ENCODE results near the gene EPHA2. TPM values are rescaled to one million over a fixed set of nuclear protein-coding genes. Genes with fewer than 3 reads are reported as not detected.
"Not testable (repeated sequence)": the region's sequence is repeated elsewhere in the genome, so short reads cannot be mapped to it uniquely, and the experiment has no call there.

The EPHA2 gene
- total RNA-seq, 2 experiments from 2014 or later: not detected

DNA sequence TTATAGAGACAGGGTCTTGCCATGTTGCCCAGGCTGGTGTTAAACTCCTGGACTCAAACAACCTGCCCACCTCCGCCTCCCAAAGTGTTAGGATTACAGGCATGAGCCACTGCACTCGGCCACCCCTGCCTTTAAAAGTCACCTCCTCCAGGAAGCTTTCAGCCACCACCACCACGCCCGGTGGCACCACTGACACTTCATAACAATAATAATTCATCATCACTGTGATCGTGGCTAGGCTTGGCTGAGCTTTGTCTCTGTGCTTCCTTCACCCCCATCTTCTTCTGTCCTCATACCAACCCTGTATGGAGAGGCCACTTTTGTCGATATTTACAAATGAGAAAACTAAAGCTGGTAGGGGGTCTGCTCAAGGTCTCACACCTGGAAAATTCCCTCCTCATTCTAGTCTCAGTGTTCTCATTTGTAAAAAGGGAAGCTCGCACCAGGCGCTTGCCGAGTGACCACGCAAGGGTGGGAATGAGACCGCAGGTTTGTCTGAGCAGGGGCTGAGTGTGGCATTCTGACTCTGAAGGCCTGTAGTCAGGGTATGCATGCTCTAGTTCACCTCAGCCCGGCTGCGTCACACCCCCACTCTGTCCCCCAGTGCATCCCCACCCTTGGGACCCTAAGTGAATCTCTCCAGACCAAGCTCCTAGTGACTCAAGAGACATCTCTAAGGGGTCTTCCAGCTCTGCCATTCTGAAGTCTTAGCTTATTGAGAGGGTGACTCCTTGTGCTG lies 12.9 kb upstream of the EPHA2 start:
- CTCF ChIA-PET: interaction anchor here (1.0 to 2.4 kb wide), 4 partner anchors 18 to 90 kb away, joined by 3 to 6 read pairs (median 6); no protein-coding TSS in a partner anchor
- H3K27me3 Mint-ChIP-seq: peaks cover 26% of the 10 kb centered on the region
- H3K27ac Mint-ChIP-seq: no peak overlapping the region
- no peaks in the 10 kb centered on the region for H3K36me3 Mint-ChIP-seq
- no peaks in the 10 kb centered on the region for H3K9me3 Mint-ChIP-seq (ENCODE audit: low read depth)
- ATAC-seq (peak; percentile 47), DNase-seq (peak; percentile 60)
- H3K4me3 Mint-ChIP-seq: peak overlapping the region; percentile 6
- H3K4me1 Mint-ChIP-seq: peaks cover 8% of the 10 kb centered on the region

DNA sequence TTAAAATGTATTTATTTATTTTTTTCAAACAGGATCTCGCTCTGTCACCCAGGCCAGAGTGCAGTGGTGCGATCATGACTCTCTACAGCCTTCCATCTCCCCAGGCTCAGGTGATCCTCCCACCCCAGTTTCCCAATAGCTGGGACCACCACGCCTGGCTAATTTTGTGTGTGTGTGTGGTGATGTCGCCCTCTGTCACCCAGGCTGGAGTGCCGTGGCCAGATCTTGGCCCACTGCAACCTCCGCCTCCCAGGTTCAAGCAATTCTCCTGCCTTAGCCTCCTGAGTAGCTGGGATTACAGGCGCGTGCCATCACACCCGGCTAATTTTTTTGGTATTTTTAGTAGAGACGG lies 12.3 kb upstream of the EPHA2 start:
- peaks cover 26% of the 10 kb centered on the region for H3K27me3 Mint-ChIP-seq
- DNase-seq; H3K36me3 Mint-ChIP-seq; H3K9me3 Mint-ChIP-seq (ENCODE audit: low read depth); H3K27ac Mint-ChIP-seq; ATAC-seq: not testable (repeated sequence)
- H3K4me3 Mint-ChIP-seq: peak overlapping the region; percentile 14
- H3K4me1 Mint-ChIP-seq: peaks cover 11% of the 10 kb centered on the region
- CTCF ChIA-PET: interaction anchor here (1.2 to 2.4 kb wide), 2 partner anchors 20 to 89 kb away, joined by 5 to 6 read pairs; no protein-coding TSS in a partner anchor

DNA sequence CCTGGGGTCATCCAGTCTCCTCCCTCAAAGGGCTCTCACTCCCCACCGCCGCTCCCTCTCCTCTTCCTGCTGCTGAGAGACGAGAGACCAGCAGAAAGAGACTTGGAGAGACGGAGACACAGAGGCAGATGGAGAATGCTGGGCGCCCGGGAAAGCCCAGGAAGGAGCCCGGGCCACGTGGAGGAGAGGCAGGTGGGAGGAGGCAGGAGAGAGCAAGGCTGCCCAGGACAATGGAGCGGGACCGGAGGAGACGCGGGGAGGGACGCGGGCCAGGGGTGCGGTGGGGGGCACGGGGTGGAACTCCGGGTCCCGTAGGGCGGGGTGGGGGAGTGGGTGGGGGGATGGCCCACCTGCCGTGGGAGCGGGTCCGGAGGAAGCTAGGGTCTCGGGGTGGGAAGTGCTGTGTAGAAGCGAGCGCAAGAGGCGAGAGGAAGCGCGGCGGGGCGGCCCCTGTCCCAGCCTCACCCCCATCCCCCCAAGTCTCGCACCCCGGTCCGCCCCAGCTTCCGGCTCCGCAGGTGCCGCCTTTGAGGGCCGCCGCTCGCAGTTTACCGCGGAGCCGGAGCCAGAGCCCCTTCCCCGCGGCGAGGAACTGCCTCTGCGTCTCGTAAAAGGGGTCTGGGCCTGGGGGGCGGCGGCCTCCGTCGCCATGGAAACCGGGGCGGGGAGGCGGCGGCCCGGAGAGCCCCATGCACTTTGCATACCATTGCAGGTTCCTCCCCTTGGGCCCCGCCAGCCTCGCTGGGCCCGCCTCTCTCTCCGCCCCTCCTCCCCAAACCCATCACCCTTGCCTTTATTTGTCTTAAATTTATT lies 11.7 kb upstream of the EPHA2 start:
- Mint-ChIP-seq H3K4me3 (no peak overlapping the region), H3K36me3 (no peaks in the 10 kb centered on the region), H3K9me3 (ENCODE audit: low read depth) (no peaks in the 10 kb centered on the region), H3K4me1 (peaks cover 16% of the 10 kb centered on the region), H3K27me3 (peaks cover 26% of the 10 kb centered on the region), H3K27ac (no peak overlapping the region)
- CTCF ChIA-PET: interaction anchor here (2.4 kb wide), 1 partner anchor 89 kb away, joined by 6 read pairs; no protein-coding TSS in a partner anchor
- DNase-seq (peak; percentile 52), ATAC-seq (peak; percentile 80)

DNA sequence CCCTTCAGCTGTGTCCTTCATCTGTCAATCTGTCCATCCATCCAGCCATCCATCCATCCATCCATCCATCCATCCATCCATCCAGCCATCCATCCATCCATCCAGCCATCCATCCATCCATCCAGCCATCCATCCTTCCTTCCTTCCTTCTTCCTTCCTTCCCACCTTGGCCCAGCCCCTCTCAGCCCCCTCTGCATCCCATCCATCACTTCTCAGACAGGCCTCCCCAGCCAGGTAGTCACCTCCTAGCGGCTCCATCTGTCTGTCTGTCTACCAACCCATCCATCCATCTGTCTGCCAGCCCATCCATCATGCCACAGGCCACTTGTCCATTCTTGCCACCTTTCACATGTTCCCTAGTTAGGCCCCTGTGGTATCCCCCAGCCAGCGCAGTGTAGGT lies 10.2 kb upstream of the EPHA2 start:
- H3K4me1 Mint-ChIP-seq: peaks cover 22% of the 10 kb centered on the region
- H3K27ac Mint-ChIP-seq: no peak overlapping the region
- peaks cover 35% of the 10 kb centered on the region for H3K27me3 Mint-ChIP-seq
- H3K9me3 Mint-ChIP-seq (ENCODE audit: low read depth): no peaks in the 10 kb centered on the region
- no peaks in the 10 kb centered on the region for H3K36me3 Mint-ChIP-seq
- H3K4me3 Mint-ChIP-seq: no peak overlapping the region
- no peak for ATAC-seq
- CTCF ChIA-PET: no interaction called here
- no peak for DNase-seq

DNA sequence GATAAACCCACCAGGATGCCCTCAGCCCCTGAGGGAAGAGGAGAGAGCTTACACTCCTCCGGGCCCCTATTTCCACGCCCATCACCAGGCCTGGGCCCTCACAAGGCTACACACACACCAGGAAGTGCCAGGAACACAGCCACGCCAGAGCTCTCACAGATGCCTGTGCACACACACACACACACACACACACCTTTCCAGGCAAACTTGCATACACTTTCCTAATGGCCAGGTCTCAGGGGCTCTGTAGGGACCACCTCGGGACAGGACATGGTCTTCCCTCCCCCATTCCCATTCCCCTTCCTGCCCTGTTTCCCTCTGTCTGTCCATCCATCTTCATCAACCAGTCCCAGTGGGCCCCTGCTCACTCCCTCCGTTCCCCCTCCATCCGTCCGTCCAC lies 9.7 kb upstream of the EPHA2 start:
- CTCF ChIA-PET: interaction anchor here (1.1 kb wide), 1 partner anchor 57 kb away, joined by 3 read pairs; no protein-coding TSS in a partner anchor
- no peak for DNase-seq
- peaks cover 35% of the 10 kb centered on the region for H3K27me3 Mint-ChIP-seq
- H3K27ac Mint-ChIP-seq: no peak overlapping the region
- H3K36me3 Mint-ChIP-seq: no peaks in the 10 kb centered on the region
- peaks cover 22% of the 10 kb centered on the region for H3K4me1 Mint-ChIP-seq
- no peaks in the 10 kb centered on the region for H3K9me3 Mint-ChIP-seq (ENCODE audit: low read depth)
- ATAC-seq: no peak
- no peak overlapping the region for H3K4me3 Mint-ChIP-seq

DNA sequence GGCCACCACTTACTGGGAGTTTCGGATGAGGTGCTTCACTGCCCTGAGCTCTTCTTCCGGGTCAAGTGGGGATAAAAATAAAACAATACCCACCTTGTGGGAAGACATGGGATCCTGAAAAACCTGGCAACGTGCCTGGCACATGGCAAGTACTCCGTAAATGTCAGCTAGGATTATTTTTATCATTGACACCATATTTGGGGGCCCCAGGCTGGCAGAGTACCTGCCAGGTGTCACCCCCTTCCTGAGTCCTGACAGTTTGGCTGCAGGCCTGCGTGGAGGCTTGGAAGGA lies 9.2 kb upstream of the EPHA2 start:
- H3K27ac Mint-ChIP-seq: no peak overlapping the region
- H3K9me3 Mint-ChIP-seq (ENCODE audit: low read depth): no peaks in the 10 kb centered on the region
- H3K4me1 Mint-ChIP-seq: peaks cover 22% of the 10 kb centered on the region
- no peaks in the 10 kb centered on the region for H3K36me3 Mint-ChIP-seq
- H3K27me3 Mint-ChIP-seq: peaks cover 31% of the 10 kb centered on the region
- ATAC-seq (no peak), DNase-seq (no peak)
- H3K4me3 Mint-ChIP-seq: no peak overlapping the region
- CTCF ChIA-PET: interaction anchor here (1.1 kb wide), 1 partner anchor 57 kb away, joined by 3 read pairs; no protein-coding TSS in a partner anchor

DNA sequence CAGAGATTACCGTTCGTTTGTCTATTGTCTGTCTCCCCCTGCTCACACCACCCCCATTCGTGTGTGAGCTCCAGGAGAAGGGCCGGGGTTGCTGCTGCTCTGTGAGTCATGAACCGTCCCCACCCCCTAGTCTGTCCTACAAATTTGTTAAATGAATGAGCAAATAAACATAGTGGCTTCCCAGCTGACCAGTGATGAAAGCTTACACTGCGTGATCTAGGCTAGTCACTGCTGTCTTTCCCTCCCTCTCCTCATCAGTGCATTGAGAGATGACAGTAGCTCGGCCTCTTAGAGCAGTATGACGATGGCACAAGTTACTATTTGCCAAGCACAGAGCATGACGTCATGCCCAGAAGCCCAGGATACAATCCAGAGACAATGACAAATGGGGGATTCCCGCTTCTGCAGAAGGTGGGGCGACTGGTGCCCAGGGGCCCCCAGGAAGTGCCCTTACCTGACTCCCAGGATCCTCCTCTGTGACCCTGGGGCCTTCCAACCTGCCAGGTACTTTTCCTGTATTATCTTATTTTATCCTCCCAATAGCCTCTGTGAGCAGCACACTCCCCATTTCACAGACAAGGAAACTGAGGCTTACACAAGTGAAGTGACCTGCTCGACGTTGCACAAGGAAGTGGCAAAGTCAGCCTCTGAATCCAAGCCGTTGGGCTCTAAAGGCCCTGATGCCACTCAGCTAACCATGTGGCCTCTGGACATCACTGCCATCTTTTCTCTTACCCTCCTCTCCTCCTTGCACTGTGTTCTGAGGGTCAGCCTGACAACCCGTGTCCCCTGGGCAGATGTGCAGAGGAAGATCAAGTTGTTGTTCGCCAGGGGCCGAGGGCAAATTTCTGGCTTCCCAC lies 8.6 kb upstream of the EPHA2 start:
- H3K9me3 Mint-ChIP-seq (ENCODE audit: low read depth): no peaks in the 10 kb centered on the region
- CTCF ChIA-PET: interaction anchor here (0.6 to 2.0 kb wide), 4 partner anchors 10 to 86 kb away, joined by 3 to 4 read pairs (median 3); no protein-coding TSS in a partner anchor
- ATAC-seq: no peak
- peaks cover 22% of the 10 kb centered on the region for H3K4me1 Mint-ChIP-seq
- H3K4me3 Mint-ChIP-seq: no peak overlapping the region
- H3K27ac Mint-ChIP-seq: no peak overlapping the region
- peaks cover 27% of the 10 kb centered on the region for H3K27me3 Mint-ChIP-seq
- H3K36me3 Mint-ChIP-seq: no peaks in the 10 kb centered on the region
- no peak for DNase-seq

DNA sequence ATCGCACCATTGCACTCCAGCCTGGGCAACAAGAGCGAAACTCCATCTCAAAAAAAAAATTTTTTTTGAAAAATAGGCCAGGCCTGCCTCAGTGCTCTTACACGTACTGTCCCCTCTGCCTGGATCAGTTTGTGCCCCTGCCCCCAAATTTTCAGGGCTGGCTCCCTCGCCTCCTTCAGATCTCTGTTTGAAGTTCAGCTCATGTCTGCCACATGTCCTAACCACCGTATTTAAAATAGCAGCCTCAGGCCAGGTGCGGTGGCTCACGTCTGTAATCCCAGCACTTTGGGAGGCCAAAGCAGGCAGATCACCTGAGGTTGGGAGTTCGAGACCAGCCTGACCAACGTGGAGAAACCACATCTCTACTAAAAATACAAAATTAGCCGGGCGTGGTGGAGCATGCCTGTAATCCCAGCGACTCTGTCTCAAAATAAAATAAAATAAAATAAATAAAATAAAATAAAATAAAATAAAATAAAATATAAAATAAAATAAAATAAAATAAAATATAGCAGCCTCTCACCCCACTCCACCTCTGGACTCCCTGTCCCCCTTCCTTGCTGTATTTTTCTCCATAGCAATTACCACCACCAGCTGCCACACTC lies 7.8 kb upstream of the EPHA2 start:
- H3K4me3 Mint-ChIP-seq; H3K36me3 Mint-ChIP-seq; H3K27ac Mint-ChIP-seq; ATAC-seq; DNase-seq; H3K9me3 Mint-ChIP-seq (ENCODE audit: low read depth): not testable (repeated sequence)
- peaks cover 22% of the 10 kb centered on the region for H3K4me1 Mint-ChIP-seq
- H3K27me3 Mint-ChIP-seq: peaks cover 21% of the 10 kb centered on the region
- CTCF ChIA-PET: interaction anchor here (0.6 to 3.1 kb wide), 6 partner anchors 9 to 85 kb away, joined by 3 to 13 read pairs (median 4); no protein-coding TSS in a partner anchor

DNA sequence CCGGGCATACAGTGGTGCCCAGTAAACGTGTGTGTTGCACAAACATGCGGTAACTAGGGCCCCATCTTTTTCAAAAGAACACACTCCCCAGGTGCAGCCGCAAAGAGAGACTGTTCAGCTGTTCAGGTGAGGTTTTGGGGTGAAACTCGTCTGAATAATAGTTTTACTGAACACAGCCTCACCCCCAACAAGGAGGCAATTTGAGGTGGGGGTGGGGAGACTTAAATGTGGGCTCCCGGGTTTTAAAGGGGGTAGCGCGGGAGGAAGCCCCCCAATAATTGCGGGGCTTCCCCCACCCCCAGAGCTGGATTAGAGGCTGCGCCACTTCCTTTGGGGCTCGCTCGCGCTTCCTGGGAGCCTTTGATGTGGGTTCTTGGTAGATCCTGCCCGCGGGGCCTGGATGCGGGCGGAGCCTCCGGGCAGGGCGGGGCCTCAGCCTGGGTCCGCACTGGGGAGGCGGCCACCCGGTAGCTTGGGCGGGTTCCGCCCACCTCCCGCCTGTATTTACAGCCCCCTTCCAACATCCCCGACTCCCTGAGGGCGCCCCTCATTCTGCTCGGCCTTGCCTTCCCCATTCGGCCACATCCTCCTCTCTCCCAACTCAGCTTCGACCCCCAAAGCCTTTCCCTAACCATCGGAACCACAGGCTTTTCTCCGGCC lies 6.4 kb upstream of the EPHA2 start:
- Mint-ChIP-seq H3K27me3 (peaks cover 19% of the 10 kb centered on the region), H3K4me3 (no peak overlapping the region), H3K27ac (no peak overlapping the region), H3K4me1 (peaks cover 27% of the 10 kb centered on the region), H3K9me3 (ENCODE audit: low read depth) (no peaks in the 10 kb centered on the region), H3K36me3 (no peaks in the 10 kb centered on the region)
- DNase-seq: peak; percentile 56
- peak; percentile 87 for ATAC-seq
- CTCF ChIA-PET: interaction anchor here (0.8 to 3.1 kb wide), 5 partner anchors 17 to 84 kb away, joined by 3 to 13 read pairs (median 5); no protein-coding TSS in a partner anchor

DNA sequence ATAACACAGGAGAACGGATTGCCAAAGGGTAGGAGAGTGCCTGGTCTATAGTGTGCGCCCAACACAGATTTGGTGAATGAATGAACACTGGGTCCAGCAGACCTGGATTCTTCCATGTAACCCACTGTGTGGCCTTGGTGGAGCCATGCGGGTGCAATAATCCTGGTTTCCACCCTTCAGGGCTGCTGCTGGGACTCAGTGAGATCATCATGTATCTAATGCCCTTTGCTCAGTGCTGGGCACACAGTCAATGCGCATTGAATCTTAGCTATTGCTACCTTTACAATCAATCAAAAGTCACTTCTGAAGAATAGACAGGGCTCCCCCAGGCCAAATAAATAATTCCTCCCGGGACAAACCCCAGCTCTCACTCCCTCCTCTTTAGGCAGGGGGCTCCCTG lies 5.8 kb upstream of the EPHA2 start:
- CTCF ChIA-PET: interaction anchor here (1.9 to 3.1 kb wide), 3 partner anchors 26 to 83 kb away, joined by 5 to 13 read pairs (median 7); no protein-coding TSS in a partner anchor
- H3K36me3 Mint-ChIP-seq: no peaks in the 10 kb centered on the region
- H3K27ac Mint-ChIP-seq: no peak overlapping the region
- H3K4me3 Mint-ChIP-seq: no peak overlapping the region
- no peak for DNase-seq
- H3K27me3 Mint-ChIP-seq: peaks cover 25% of the 10 kb centered on the region
- no peak for ATAC-seq
- no peaks in the 10 kb centered on the region for H3K9me3 Mint-ChIP-seq (ENCODE audit: low read depth)
- peaks cover 30% of the 10 kb centered on the region for H3K4me1 Mint-ChIP-seq

DNA sequence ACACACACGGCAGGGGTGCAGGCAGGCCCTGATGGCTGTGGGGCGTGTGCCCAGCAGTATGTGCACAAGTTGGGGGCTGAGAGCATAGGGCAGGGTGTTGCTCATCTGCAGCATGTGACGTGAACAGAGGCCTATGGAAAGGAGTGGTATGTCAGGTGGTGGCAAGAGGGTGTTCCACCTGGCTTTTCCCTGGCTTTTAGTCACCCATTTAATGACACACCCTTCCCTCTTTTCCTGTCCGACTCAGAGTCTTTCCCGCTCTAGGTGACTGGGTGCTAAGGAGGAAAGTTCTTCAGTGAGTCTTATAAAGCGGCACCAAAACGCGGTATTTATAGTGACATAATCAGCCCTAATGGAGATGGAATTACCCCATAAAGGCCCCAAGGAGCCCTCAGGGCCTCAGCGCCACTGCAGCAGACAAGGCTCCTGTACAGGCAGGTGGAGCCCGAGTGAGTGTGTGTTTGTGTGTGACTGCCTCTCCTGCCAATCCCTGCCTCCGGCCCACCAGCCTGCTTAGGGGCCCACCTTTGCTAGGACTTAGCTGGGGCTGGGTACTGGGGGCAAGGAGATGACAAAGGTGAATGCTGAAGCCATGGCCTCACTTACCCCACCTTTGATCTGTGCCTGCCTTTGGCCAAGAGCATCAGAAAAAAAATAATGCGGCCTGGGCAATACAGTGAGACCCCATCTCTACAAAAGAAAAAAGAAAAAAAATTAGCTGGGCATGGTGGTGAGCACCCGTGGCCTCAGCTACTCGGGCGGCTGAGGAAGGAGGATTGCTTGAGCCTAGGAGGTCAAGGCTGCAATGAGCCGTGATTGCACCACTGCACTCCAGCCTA lies 3.3 kb upstream of the EPHA2 start:
- H3K36me3 Mint-ChIP-seq: no peaks in the 10 kb centered on the region
- H3K27ac Mint-ChIP-seq: no peak overlapping the region
- no peak for ATAC-seq
- CTCF ChIA-PET: no interaction called here
- H3K4me3 Mint-ChIP-seq: no peak overlapping the region
- DNase-seq: no peak
- peaks cover 37% of the 10 kb centered on the region for H3K4me1 Mint-ChIP-seq
- H3K27me3 Mint-ChIP-seq: peaks cover 38% of the 10 kb centered on the region
- no peaks in the 10 kb centered on the region for H3K9me3 Mint-ChIP-seq (ENCODE audit: low read depth)

DNA sequence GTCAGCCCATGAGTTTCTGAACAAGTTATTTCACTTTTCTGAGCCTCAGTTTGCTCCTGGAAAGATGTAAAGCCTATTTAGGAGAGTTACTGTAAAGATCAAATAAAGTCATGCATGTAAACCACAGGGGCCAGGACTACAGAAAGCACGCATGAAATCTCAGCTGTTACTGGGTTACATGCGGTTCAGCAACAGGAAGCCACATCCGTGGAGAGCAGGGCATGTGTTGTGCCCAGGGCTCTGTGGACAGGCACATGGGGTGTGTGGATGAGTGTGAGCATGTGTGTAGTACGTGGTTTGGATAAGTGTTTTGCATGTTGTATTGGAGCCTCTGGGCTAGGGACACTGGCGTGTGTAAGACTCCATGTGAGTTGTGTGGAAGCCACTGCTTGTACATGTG lies 2.2 kb upstream of the EPHA2 start:
- DNase-seq (peak; percentile 68), ATAC-seq (peak; percentile 51)
- H3K27me3 Mint-ChIP-seq: peaks cover 50% of the 10 kb centered on the region
- H3K27ac Mint-ChIP-seq: no peak overlapping the region
- no peaks in the 10 kb centered on the region for H3K36me3 Mint-ChIP-seq
- no peak overlapping the region for H3K4me3 Mint-ChIP-seq
- H3K4me1 Mint-ChIP-seq: peaks cover 33% of the 10 kb centered on the region
- H3K9me3 Mint-ChIP-seq (ENCODE audit: low read depth): no peaks in the 10 kb centered on the region
- CTCF ChIA-PET: no interaction called here

Measured in activated CD8-positive, alpha-beta memory T cell treated with anti-CD3 and anti-CD28 coated beads, Interleukin-2, amount 10 ng/mL, durations not matched to agents 7 days and 5 days (primary cell).